ENCODE results near the gene TBC1D22A. TPM values are rescaled to one million over a fixed set of nuclear protein-coding genes. Genes with fewer than 3 reads are reported as not detected.

Gene TBC1D22A
- total and polyA plus RNA-seq, 8 donors = 14.4 to 33.5 (median 15.7) TPM

DNA sequence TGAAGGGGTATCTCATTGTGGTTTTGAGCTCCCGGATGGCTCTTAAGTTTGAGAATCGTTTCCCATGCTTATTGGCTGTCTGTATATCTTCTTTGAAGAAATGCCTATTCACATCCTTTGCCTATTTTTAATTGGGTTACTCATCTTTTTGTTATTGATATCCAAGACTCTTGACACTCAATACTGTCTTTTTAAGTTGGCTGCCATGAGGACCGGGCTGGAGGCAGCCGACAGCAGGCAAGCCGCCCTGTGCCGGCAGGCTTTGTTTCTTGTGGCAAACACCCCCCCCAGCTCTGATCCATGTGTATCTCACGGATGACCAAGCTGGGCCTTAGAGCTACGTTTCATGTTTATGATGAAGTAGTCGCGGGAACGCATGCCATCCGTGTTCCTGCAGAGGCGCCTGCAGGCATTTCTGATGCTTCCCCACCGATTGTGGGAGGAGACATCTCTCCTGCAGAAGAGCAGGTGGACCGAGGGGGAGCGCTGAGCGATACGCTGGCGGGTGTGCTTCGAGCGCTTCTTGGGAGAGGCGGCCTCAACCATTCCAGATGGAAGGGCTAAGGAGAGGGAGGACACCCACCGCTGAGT, 95.8 kb downstream of the TBC1D22A start:
- TF ChIP-seq, protein P1, sequence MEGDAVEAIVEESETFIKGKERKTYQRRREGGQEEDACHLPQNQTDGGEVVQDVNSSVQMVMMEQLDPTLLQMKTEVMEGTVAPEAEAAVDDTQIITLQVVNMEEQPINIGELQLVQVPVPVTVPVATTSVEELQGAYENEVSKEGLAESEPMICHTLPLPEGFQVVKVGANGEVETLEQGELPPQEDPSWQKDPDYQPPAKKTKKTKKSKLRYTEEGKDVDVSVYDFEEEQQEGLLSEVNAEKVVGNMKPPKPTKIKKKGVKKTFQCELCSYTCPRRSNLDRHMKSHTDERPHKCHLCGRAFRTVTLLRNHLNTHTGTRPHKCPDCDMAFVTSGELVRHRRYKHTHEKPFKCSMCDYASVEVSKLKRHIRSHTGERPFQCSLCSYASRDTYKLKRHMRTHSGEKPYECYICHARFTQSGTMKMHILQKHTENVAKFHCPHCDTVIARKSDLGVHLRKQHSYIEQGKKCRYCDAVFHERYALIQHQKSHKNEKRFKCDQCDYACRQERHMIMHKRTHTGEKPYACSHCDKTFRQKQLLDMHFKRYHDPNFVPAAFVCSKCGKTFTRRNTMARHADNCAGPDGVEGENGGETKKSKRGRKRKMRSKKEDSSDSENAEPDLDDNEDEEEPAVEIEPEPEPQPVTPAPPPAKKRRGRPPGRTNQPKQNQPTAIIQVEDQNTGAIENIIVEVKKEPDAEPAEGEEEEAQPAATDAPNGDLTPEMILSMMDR (IDR thresholded peaks at IDR 0.05) = no peak
- Histone ChIP-seq H3K9me3 (no peaks in the 10 kb centered on the region), H3K4me1 (peaks cover 0 to 21% of the 10 kb centered on the region in 2 donors), H3K27me3 (no peaks in the 10 kb centered on the region), H3K4me3 (no peak overlapping the region), H3K36me3 (no peaks in the 10 kb centered on the region), H3K27ac (no peak overlapping the region)
- intact Hi-C loops (cut with DNase I) = no loop called here
- ATAC-seq (no peak), DNase-seq (no peak)

GRCh38 chr22:46860562-46860961, 98.1 kb downstream of the TBC1D22A start:
- H3K36me3 ChIP-seq = no peaks in the 10 kb centered on the region
- H3K4me1 ChIP-seq = peaks cover 0 to 10% of the 10 kb centered on the region in 2 donors
- ATAC-seq (no peak), DNase-seq (no peak)
- H3K27ac ChIP-seq = no peak overlapping the region
- TF ChIP-seq, protein P1 (IDR thresholded peaks at IDR 0.05) = no peak
- intact Hi-C loops (cut with DNase I) = no loop called here
- H3K4me3 ChIP-seq = no peak overlapping the region
- no peaks in the 10 kb centered on the region for H3K27me3 ChIP-seq
- no peaks in the 10 kb centered on the region for H3K9me3 ChIP-seq

GRCh38 chr22:46861468-46862367, 99.3 kb downstream of the TBC1D22A start:
- Histone ChIP-seq H3K4me1 (peaks cover 0 to 10% of the 10 kb centered on the region in 2 donors), H3K36me3 (no peaks in the 10 kb centered on the region), H3K9me3 (no peaks in the 10 kb centered on the region), H3K27me3 (no peaks in the 10 kb centered on the region), H3K4me3 (no peak overlapping the region), H3K27ac (no peak overlapping the region)
- ATAC-seq (no peak), DNase-seq (no peak)
- TF ChIP-seq, protein P1 (IDR thresholded peaks at IDR 0.05) = no peak
- intact Hi-C loops (cut with DNase I) = no loop called here

DNA sequence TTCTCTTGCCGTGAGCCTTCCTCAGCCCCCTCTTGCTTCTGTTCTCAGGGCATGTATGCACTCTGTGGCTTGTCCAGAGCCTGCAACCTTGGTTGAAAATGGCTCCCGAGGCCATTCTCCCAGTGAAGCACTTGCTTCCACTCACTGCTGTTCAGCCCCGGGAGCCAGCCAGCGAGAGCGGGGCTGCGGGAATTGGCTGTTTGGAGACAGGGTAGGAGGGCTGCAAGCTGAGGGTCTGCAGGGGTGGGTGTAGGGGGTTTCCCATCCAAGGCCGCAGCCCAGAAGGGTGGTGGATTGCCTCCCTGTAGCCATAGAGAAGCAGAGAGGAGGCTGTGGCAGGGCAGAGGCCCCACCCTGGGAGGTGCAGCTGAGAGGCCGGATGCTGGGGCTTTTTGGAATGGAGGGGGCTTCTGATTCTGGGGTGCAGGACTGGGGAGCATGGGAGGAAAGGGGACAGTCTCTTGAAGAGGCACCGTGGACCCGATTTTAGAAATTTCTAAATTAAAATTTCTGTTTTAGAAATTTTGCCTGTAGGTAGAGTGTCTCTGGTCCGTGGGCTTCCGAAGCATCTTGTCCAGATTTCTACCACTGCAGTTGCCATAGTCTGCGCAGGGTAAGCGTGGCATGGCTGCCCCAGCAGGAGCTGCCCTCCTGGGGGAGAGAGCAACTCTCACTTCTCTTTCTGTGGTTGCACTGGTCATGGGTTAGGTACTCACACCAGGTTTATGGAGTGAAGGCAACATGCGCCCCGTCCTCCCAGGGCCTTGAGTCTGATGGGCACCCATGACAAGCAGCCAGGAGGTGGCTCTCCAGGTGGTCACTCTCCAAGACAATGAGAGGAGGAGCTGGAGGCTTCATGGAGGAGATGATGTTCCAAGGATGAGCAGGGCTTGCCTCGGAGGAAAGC, 100.2 kb downstream of the TBC1D22A start:
- H3K4me1 ChIP-seq = peaks cover 0 to 10% of the 10 kb centered on the region in 2 donors
- ATAC-seq = no peak
- H3K27me3 ChIP-seq = no peaks in the 10 kb centered on the region
- H3K27ac ChIP-seq = no peak overlapping the region
- intact Hi-C loops (cut with DNase I) = no loop called here
- DNase-seq = no peak
- no peak overlapping the region for H3K4me3 ChIP-seq
- TF ChIP-seq, protein P1 (IDR thresholded peaks at IDR 0.05) = no peak
- H3K9me3 ChIP-seq = no peaks in the 10 kb centered on the region
- H3K36me3 ChIP-seq = no peaks in the 10 kb centered on the region

All from left lung (tissue), 10 donors.